Measurements from ENCODE around the gene FBXO11. TPM values are rescaled to one million over a fixed set of nuclear protein-coding genes. Genes with fewer than 3 reads are reported as not detected.
"Not testable (repeated sequence)": the region's sequence is repeated elsewhere in the genome, so short reads cannot be mapped to it uniquely, and the experiment has no call there.

FBXO11 gene
- total RNA-seq, 3 donors from 2014 or later (not counting 1 experiment from before 2014, with no cell fraction given), result 104 to 110 (median 105) TPM

DNA sequence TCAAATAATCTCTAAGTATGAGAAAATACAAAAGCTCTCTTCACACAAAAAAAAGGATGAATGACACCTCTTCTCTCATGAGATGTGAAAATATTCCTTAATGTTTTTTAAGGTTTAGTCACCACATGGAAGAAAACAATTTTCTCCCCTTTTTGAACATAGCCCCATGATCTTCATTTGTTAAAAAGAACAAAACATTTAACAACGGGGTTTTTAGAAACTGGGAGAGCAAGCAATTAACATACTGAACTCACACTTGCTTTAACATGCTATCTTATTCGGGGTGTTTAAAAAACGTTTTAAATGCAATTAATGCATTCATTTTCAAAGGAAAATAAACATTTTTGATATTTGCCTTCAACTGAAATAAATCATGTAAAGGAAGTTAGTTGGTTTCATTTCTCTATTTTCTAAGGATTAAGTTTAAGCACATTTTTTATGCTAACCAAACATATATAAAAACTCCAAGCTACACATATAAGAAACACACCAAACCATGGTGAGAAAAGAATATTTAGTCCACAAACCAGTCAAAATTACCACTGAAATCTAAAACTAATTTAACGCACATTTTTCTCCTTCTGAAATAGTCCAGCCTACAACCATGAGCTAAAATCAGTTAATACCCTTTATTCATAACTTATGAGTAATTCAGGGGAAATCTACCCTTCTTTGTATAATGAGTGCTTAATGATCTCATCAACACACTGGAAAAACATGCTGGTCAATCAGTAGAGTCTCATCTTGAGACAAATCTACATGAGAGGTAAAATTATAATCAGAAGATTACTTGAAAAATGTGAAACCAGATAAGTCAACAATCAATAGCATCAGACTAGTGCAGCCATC, 8.2 kb downstream of the FBXO11 start:
- no peak overlapping the region for H3K4me3 Mint-ChIP-seq
- H3K27ac Mint-ChIP-seq, result peak overlapping the region; percentile 80 to 86
- H3K27ac ChIP-seq (ENCODE audit: low read length), result no peak overlapping the region
- peaks cover 64 to 70% of the 10 kb centered on the region in 2 donors for H3K4me1 Mint-ChIP-seq
- peaks cover 9% of the 10 kb centered on the region for H3K4me1 ChIP-seq (ENCODE audit: control insufficient read depth, insufficient read depth, low read length)
- TF ChIP-seq, protein P1, sequence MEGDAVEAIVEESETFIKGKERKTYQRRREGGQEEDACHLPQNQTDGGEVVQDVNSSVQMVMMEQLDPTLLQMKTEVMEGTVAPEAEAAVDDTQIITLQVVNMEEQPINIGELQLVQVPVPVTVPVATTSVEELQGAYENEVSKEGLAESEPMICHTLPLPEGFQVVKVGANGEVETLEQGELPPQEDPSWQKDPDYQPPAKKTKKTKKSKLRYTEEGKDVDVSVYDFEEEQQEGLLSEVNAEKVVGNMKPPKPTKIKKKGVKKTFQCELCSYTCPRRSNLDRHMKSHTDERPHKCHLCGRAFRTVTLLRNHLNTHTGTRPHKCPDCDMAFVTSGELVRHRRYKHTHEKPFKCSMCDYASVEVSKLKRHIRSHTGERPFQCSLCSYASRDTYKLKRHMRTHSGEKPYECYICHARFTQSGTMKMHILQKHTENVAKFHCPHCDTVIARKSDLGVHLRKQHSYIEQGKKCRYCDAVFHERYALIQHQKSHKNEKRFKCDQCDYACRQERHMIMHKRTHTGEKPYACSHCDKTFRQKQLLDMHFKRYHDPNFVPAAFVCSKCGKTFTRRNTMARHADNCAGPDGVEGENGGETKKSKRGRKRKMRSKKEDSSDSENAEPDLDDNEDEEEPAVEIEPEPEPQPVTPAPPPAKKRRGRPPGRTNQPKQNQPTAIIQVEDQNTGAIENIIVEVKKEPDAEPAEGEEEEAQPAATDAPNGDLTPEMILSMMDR (IDR thresholded peaks at IDR 0.05), result no peak
- 35% methylated on average over 2 of the region's 4 CpGs for WGBS (ENCODE audit: insufficient coverage)
- ATAC-seq (peak in 1 of 3 donors; percentile 28), DNase-seq (no peak)
- H3K36me3 Mint-ChIP-seq, result no peaks in the 10 kb centered on the region
- H3K27me3 ChIP-seq (ENCODE audit: control insufficient read depth, insufficient read depth, low read length), result no peaks in the 10 kb centered on the region
- H3K9me3 ChIP-seq (ENCODE audit: control insufficient read depth, insufficient read depth, low read length), result no peaks in the 10 kb centered on the region
- no peaks in the 10 kb centered on the region for H3K9me3 Mint-ChIP-seq
- H3K4me3 ChIP-seq (ENCODE audit: low read length), result no peak overlapping the region
- intact Hi-C loops (cut with micrococcal nuclease), result no loop called here
- H3K27me3 Mint-ChIP-seq (ENCODE audit: low read depth in 2 of 2), result no peaks in the 10 kb centered on the region
- H3K36me3 ChIP-seq (ENCODE audit: control insufficient read depth, insufficient read depth, low read length), result no peaks in the 10 kb centered on the region

DNA sequence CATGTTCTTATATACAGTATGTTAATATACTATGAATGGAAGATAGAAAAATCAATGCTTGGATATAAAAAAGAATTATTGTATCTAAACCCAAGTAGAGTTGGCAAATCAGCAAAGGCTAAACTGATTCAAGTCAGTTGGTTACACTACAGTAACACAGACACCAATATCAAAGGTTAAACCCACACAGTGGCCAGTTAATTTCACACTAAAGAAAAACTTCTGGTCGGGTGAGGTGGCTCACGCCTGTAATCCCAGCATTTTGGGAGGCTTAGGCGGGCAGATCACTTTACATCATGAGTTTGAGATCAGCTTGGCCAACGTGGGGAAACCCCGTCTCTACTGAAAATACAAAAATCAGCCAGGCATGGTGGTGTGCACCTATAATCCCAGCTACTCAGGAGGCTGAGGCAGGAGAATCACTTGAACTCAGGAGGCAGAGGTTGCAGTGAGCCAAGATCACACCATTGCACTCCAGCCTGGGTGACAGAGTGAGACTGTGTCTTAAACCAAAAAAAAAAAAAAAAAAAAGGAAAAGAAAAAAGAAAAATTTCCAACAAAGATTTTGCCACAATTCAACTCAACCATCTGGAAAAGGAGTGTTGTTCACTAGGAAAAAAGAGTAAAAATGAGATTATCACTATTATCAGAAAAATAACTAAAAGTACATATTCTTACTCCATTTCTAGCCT, 9.0 kb downstream of the FBXO11 start:
- peak overlapping the region; percentile 29 for H3K27ac ChIP-seq (ENCODE audit: low read length)
- H3K36me3 ChIP-seq (ENCODE audit: control insufficient read depth, insufficient read depth, low read length); H3K9me3 Mint-ChIP-seq; intact Hi-C loops (cut with micrococcal nuclease); H3K27me3 Mint-ChIP-seq (ENCODE audit: low read depth in 2 of 2); H3K36me3 Mint-ChIP-seq; H3K9me3 ChIP-seq (ENCODE audit: control insufficient read depth, insufficient read depth, low read length); H3K27me3 ChIP-seq (ENCODE audit: control insufficient read depth, insufficient read depth, low read length); H3K4me3 ChIP-seq (ENCODE audit: low read length); DNase-seq; H3K4me1 ChIP-seq (ENCODE audit: control insufficient read depth, insufficient read depth, low read length): not testable (repeated sequence)
- peaks cover 60 to 67% of the 10 kb centered on the region in 2 donors for H3K4me1 Mint-ChIP-seq
- H3K4me3 Mint-ChIP-seq, result peak overlapping the region; percentile 55
- WGBS (ENCODE audit: insufficient coverage), result 38% methylated on average over 5 of the region's 5 CpGs
- ATAC-seq, result peak; percentile 44 to 60 (median 49)
- H3K27ac Mint-ChIP-seq, result peak overlapping the region; percentile 80 to 86

DNA sequence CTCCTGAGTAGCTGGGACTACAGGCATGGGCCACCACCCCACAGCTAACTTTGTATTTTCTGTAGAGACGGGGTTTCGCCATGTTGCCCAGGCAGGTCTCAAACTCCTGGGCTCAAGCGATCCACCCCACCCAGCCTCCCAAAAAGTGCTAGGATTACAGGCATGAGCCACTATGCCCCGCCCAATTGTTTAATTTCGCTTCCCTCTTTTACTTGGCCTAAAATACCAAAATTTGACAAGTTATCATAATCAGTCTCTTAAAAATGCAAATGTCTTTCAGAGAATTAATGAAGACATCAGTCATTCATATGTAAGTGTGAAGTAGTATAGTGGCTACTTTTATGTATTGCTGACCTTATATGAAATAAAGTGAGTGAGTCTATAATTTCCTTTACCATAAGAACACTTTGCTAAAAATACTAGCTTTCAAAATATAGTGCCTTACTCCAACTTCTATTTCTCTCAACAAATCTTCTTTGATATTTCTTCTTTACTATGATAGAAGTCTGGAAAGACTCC, 9.8 kb downstream of the FBXO11 start:
- H3K27me3 Mint-ChIP-seq (ENCODE audit: low read depth in 2 of 2), result no peaks in the 10 kb centered on the region
- no peak overlapping the region for H3K4me3 ChIP-seq (ENCODE audit: low read length)
- peaks cover 67% of the 10 kb centered on the region in 2 donors for H3K4me1 Mint-ChIP-seq
- H3K4me3 Mint-ChIP-seq, result peak overlapping the region; percentile 38
- TF ChIP-seq, protein P1 (IDR thresholded peaks at IDR 0.05), result no peak
- no peak overlapping the region for H3K27ac ChIP-seq (ENCODE audit: low read length)
- no peaks in the 10 kb centered on the region for H3K27me3 ChIP-seq (ENCODE audit: control insufficient read depth, insufficient read depth, low read length)
- H3K36me3 ChIP-seq (ENCODE audit: control insufficient read depth, insufficient read depth, low read length), result no peaks in the 10 kb centered on the region
- H3K27ac Mint-ChIP-seq, result peak overlapping the region; percentile 80 to 86
- peaks cover 9% of the 10 kb centered on the region for H3K4me1 ChIP-seq (ENCODE audit: control insufficient read depth, insufficient read depth, low read length)
- WGBS (ENCODE audit: insufficient coverage), result 88% methylated on average over 5 of the region's 5 CpGs
- no peaks in the 10 kb centered on the region for H3K9me3 ChIP-seq (ENCODE audit: control insufficient read depth, insufficient read depth, low read length)
- DNase-seq, result no peak
- H3K36me3 Mint-ChIP-seq, result no peaks in the 10 kb centered on the region
- intact Hi-C loops (cut with micrococcal nuclease), result no loop called here
- no peaks in the 10 kb centered on the region for H3K9me3 Mint-ChIP-seq
- no peak for ATAC-seq

DNA sequence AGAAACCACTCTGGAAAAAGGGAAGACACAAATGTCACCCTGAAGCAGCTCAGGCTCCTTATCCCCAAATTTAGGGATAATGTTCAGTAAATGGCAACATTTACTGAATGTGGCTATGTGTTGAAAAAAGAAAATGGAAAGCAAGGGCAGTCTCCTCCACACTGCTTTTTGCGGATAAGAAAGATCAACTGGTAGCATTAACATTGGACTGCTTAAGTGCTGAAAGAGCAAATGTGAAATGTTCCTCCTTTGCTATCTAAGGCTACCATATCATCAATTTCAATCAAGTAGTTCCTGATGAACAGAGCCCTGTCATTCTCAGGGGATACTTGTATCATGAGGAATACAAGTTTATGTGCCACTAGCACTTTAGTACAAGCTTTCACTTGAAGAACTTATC, 12.5 kb downstream of the FBXO11 start:
- no peaks in the 10 kb centered on the region for H3K36me3 Mint-ChIP-seq
- H3K4me1 Mint-ChIP-seq, result peaks cover 70 to 71% of the 10 kb centered on the region in 2 donors
- H3K9me3 Mint-ChIP-seq, result no peaks in the 10 kb centered on the region
- no peak overlapping the region for H3K4me3 ChIP-seq (ENCODE audit: low read length)
- H3K4me3 Mint-ChIP-seq, result no peak overlapping the region
- no peaks in the 10 kb centered on the region for H3K27me3 ChIP-seq (ENCODE audit: control insufficient read depth, insufficient read depth, low read length)
- intact Hi-C loops (cut with micrococcal nuclease), result no loop called here
- 92% methylated on average over 1 of the region's 1 CpG for WGBS (ENCODE audit: insufficient coverage)
- ATAC-seq, result no peak
- no peaks in the 10 kb centered on the region for H3K36me3 ChIP-seq (ENCODE audit: control insufficient read depth, insufficient read depth, low read length)
- no peaks in the 10 kb centered on the region for H3K27me3 Mint-ChIP-seq (ENCODE audit: low read depth in 2 of 2)
- DNase-seq, result no peak
- H3K27ac ChIP-seq (ENCODE audit: low read length), result no peak overlapping the region
- TF ChIP-seq, protein P1 (IDR thresholded peaks at IDR 0.05), result no peak
- H3K9me3 ChIP-seq (ENCODE audit: control insufficient read depth, insufficient read depth, low read length), result no peaks in the 10 kb centered on the region
- H3K27ac Mint-ChIP-seq, result peak overlapping the region; percentile 16 to 40
- H3K4me1 ChIP-seq (ENCODE audit: control insufficient read depth, insufficient read depth, low read length), result peaks cover 9% of the 10 kb centered on the region
